Uterus (tissue), 2 donors: ENCODE data around the gene YBX2.

Experiments
- POLR2A ChIP-seq, 2 donors: fragments of 450-650 bp; IDR thresholded peaks; one replicate each; pipeline ENCODE4 v1.6.1; 2016; ENCODE audit warnings: antibody characterized with exemption in 2 of 2, mild to moderate bottlenecking in 1 of 2, moderate library complexity in 1 of 2
- TF ChIP-seq, protein P1 (sequence below), 4 experiments: fragments of 200-600 bp in 2 of 4; fragments of 450-650 bp in 2 of 4; sonication (generic) in 2 of 4; IDR thresholded peaks; one replicate each; pipeline ENCODE4 v1.5.1; 2016 to 2019; ENCODE audit warnings: antibody characterized with exemption in 4 of 4, mild to moderate bottlenecking in 2 of 4, moderate library complexity in 1 of 4

DNA sequence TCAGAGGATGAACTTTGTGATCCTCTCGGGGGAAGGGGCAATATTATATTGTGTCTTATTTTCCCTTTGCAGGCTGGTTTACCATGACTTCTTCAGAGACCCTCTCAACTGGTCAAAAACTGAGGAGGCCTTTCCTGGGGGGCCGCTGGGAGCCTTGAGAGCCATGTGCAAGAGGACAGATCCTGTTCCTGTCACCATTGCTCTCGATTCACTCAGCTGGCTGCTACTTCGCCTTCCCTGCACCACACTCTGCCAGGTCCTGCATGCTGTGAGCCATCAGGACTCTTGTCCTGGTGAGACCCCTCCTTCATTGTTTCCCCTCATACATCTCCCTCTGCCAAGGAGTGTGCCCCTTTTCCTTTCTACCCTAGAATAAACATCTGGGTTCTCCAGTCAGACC lies 39.9 kb downstream of the YBX2 start:
- TF ChIP-seq, protein P1, sequence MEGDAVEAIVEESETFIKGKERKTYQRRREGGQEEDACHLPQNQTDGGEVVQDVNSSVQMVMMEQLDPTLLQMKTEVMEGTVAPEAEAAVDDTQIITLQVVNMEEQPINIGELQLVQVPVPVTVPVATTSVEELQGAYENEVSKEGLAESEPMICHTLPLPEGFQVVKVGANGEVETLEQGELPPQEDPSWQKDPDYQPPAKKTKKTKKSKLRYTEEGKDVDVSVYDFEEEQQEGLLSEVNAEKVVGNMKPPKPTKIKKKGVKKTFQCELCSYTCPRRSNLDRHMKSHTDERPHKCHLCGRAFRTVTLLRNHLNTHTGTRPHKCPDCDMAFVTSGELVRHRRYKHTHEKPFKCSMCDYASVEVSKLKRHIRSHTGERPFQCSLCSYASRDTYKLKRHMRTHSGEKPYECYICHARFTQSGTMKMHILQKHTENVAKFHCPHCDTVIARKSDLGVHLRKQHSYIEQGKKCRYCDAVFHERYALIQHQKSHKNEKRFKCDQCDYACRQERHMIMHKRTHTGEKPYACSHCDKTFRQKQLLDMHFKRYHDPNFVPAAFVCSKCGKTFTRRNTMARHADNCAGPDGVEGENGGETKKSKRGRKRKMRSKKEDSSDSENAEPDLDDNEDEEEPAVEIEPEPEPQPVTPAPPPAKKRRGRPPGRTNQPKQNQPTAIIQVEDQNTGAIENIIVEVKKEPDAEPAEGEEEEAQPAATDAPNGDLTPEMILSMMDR (IDR thresholded peaks at IDR 0.05), result no peak
- TF ChIP-seq POLR2A (IDR thresholded peaks at IDR 0.05), result no peak
